SIG-M5 (cell line): ENCODE data around the gene STARD13.

ENCODE experiments used
- DNase-seq: peaks from one replicate; lab custom pipeline; 2025; lab: John Stamatoyannopoulos, UW

STARD13 gene

GRCh38 chr13:33116321-33117010, 169.1 kb downstream of the STARD13 start:
- no peak for DNase-seq

- DNase-seq: no peak
Measured at GRCh38 chr13:33115274-33115673, 170.3 kb downstream of the STARD13 start.

GRCh38 chr13:33114146-33114545, 171.4 kb downstream of the STARD13 start:
- DNase-seq: no peak

GRCh38 chr13:33112766-33113165, 172.8 kb downstream of the STARD13 start:
- no peak for DNase-seq

GRCh38 chr13:33111414-33112110, 174.0 kb downstream of the STARD13 start:
- DNase-seq: no peak

- no peak for DNase-seq
Measured at GRCh38 chr13:33110713-33111413, 174.7 kb downstream of the STARD13 start.

GRCh38 chr13:33110386-33110712, 175.2 kb downstream of the STARD13 start:
- no peak for DNase-seq

- no peak for DNase-seq
Measured at GRCh38 chr13:33109801-33110200, 175.8 kb downstream of the STARD13 start.

GRCh38 chr13:33109271-33109697, 176.3 kb downstream of the STARD13 start:
- DNase-seq: no peak

- no peak for DNase-seq
Measured at GRCh38 chr13:33108620-33109019, 176.9 kb downstream of the STARD13 start.

- DNase-seq: no peak
Measured at GRCh38 chr13:33107361-33107760, 178.2 kb downstream of the STARD13 start.

GRCh38 chr13:33106656-33107360, 178.7 kb downstream of the STARD13 start:
- no peak for DNase-seq

GRCh38 chr13:33105387-33106005, 180.1 kb downstream of the STARD13 start:
- peak; percentile 8 for DNase-seq

GRCh38 chr13:33103457-33103856, 182.1 kb downstream of the STARD13 start:
- DNase-seq: no peak

- no peak for DNase-seq
Measured at GRCh38 chr13:33101835-33102234, 183.7 kb downstream of the STARD13 start.

- DNase-seq: no peak
Measured at GRCh38 chr13:33100886-33101285, 184.7 kb downstream of the STARD13 start.

GRCh38 chr13:33099860-33100259, 185.7 kb downstream of the STARD13 start:
- DNase-seq: no peak

GRCh38 chr13:33096886-33097605, 188.5 kb downstream of the STARD13 start:
- no peak for DNase-seq

GRCh38 chr13:33092073-33092987, 193.2 kb downstream of the STARD13 start:
- DNase-seq: no peak

- no peak for DNase-seq
Measured at GRCh38 chr13:33091415-33091774, 194.2 kb downstream of the STARD13 start.
